22Rv1 (cell line): ENCODE results near the gene RBCK1.

ENCODE experiments used
- ZFX ChIP-seq: fragments of 450-650 bp; IDR thresholded peaks from 2 replicates; pipeline ENCODE4 v1.6.1; 2017; ENCODE audit warnings: antibody characterized with exemption, borderline replicate concordance
- TF ChIP-seq, protein P1 (sequence below): fragments of 450-650 bp; IDR thresholded peaks from 2 replicates; pipeline ENCODE4 v1.5.1; 2017; ENCODE audit warnings: mild to moderate bottlenecking

DNA sequence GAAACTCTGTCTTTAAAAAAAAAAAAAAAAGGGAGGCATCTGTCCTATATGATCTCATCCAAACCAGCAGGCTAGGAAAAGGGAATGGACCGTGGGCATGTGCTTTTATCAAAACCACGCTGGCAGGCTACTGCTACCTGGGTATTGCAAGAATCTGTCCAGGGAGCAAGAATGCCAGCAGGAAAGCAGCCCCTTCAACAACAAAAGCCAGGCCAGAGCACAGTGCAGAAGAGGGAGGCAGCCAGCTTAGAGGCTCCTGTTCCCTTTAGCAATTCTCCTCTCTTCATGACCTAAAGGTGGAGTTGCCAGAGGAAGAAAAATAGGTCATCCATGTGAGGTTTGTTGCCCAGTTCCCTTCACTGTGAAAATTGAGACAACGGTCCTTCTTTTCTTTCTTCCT lies 36.0 kb downstream of the RBCK1 start:
- TF ChIP-seq, protein P1, sequence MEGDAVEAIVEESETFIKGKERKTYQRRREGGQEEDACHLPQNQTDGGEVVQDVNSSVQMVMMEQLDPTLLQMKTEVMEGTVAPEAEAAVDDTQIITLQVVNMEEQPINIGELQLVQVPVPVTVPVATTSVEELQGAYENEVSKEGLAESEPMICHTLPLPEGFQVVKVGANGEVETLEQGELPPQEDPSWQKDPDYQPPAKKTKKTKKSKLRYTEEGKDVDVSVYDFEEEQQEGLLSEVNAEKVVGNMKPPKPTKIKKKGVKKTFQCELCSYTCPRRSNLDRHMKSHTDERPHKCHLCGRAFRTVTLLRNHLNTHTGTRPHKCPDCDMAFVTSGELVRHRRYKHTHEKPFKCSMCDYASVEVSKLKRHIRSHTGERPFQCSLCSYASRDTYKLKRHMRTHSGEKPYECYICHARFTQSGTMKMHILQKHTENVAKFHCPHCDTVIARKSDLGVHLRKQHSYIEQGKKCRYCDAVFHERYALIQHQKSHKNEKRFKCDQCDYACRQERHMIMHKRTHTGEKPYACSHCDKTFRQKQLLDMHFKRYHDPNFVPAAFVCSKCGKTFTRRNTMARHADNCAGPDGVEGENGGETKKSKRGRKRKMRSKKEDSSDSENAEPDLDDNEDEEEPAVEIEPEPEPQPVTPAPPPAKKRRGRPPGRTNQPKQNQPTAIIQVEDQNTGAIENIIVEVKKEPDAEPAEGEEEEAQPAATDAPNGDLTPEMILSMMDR, result no peak
- no peak for TF ChIP-seq ZFX
